Measurements from ENCODE around the gene ATP10A. TPM values are rescaled to one million over a fixed set of nuclear protein-coding genes. Genes with fewer than 3 reads are reported as not detected.

Gene ATP10A
- total RNA-seq, 1 experiment from 2014 or later, result not detected

GRCh38 chr15:25890529-25890928 is 27.4 kb upstream of the ATP10A start:
- POLR2A ChIA-PET, result no interaction called here
- no peaks in the 10 kb centered on the region for H3K4me1 Mint-ChIP-seq (ENCODE audit: insufficient read depth, unreplicated experiment)
- no peak overlapping the region for H3K4me3 Mint-ChIP-seq (ENCODE audit: unreplicated experiment)
- no peak for TF ChIP-seq CTCF (IDR thresholded peaks at IDR 0.05; ENCODE audit: unreplicated experiment)
- DNase-seq (ENCODE audit: unreplicated experiment), result no peak
- peaks cover 50% of the 10 kb centered on the region for H3K9me3 Mint-ChIP-seq (ENCODE audit: unreplicated experiment)
- no peak overlapping the region for H3K27ac Mint-ChIP-seq (ENCODE audit: low read depth, unreplicated experiment)
- CTCF ChIA-PET, result no interaction called here
- no peaks in the 10 kb centered on the region for H3K36me3 Mint-ChIP-seq (ENCODE audit: insufficient read depth, unreplicated experiment)
- BruUV-seq (replicated peaks), result no TSS peak
- intact Hi-C loops (cut with micrococcal nuclease), result no loop called here
- no peaks in the 10 kb centered on the region for H3K27me3 Mint-ChIP-seq (ENCODE audit: insufficient read depth, unreplicated experiment)

GRCh38 chr15:25887870-25888269 is 24.7 kb upstream of the ATP10A start:
- H3K27ac Mint-ChIP-seq (ENCODE audit: low read depth, unreplicated experiment), result no peak overlapping the region
- no peak for DNase-seq (ENCODE audit: unreplicated experiment)
- no peaks in the 10 kb centered on the region for H3K4me1 Mint-ChIP-seq (ENCODE audit: insufficient read depth, unreplicated experiment)
- no peaks in the 10 kb centered on the region for H3K27me3 Mint-ChIP-seq (ENCODE audit: insufficient read depth, unreplicated experiment)
- BruUV-seq (replicated peaks), result no TSS peak
- no peaks in the 10 kb centered on the region for H3K36me3 Mint-ChIP-seq (ENCODE audit: insufficient read depth, unreplicated experiment)
- ChIA-PET POLR2A (no interaction called here), CTCF (no interaction called here)
- no peak for TF ChIP-seq CTCF (IDR thresholded peaks at IDR 0.05; ENCODE audit: unreplicated experiment)
- intact Hi-C loops (cut with micrococcal nuclease), result no loop called here
- H3K9me3 Mint-ChIP-seq (ENCODE audit: unreplicated experiment), result peaks cover 67% of the 10 kb centered on the region
- H3K4me3 Mint-ChIP-seq (ENCODE audit: unreplicated experiment), result no peak overlapping the region

GRCh38 chr15:25886498-25887140 is 23.5 kb upstream of the ATP10A start:
- H3K9me3 Mint-ChIP-seq (ENCODE audit: unreplicated experiment), result peaks cover 62% of the 10 kb centered on the region
- POLR2A ChIA-PET, result no interaction called here

GRCh38 chr15:25884370-25884769 is 21.2 kb upstream of the ATP10A start:
- Mint-ChIP-seq H3K36me3 (ENCODE audit: insufficient read depth, unreplicated experiment) (no peaks in the 10 kb centered on the region), H3K4me3 (ENCODE audit: unreplicated experiment) (no peak overlapping the region), H3K27me3 (ENCODE audit: insufficient read depth, unreplicated experiment) (no peaks in the 10 kb centered on the region), H3K4me1 (ENCODE audit: insufficient read depth, unreplicated experiment) (no peaks in the 10 kb centered on the region), H3K27ac (ENCODE audit: low read depth, unreplicated experiment) (no peak overlapping the region), H3K9me3 (ENCODE audit: unreplicated experiment) (peaks cover 53% of the 10 kb centered on the region)
- no peak for TF ChIP-seq CTCF (IDR thresholded peaks at IDR 0.05; ENCODE audit: unreplicated experiment)
- DNase-seq (ENCODE audit: unreplicated experiment), result no peak
- no TSS peak for BruUV-seq (replicated peaks)
- intact Hi-C loops (cut with micrococcal nuclease), result no loop called here
- ChIA-PET POLR2A (no interaction called here), CTCF (no interaction called here)

More at GRCh38 chr15:25886498-25887140, 23.5 kb upstream of the ATP10A start:
- CTCF ChIA-PET, result interaction anchor here (0.6 kb wide), 1 partner anchor 54 kb away, joined by 3 read pairs; no protein-coding TSS in a partner anchor
- no peak overlapping the region for H3K27ac Mint-ChIP-seq (ENCODE audit: low read depth, unreplicated experiment)
- intact Hi-C loops (cut with micrococcal nuclease), result no loop called here
- no peak for TF ChIP-seq CTCF (IDR thresholded peaks at IDR 0.05; ENCODE audit: unreplicated experiment)
- no peaks in the 10 kb centered on the region for H3K27me3 Mint-ChIP-seq (ENCODE audit: insufficient read depth, unreplicated experiment)
- no peak overlapping the region for H3K4me3 Mint-ChIP-seq (ENCODE audit: unreplicated experiment)
- no peak for DNase-seq (ENCODE audit: unreplicated experiment)
- no peaks in the 10 kb centered on the region for H3K4me1 Mint-ChIP-seq (ENCODE audit: insufficient read depth, unreplicated experiment)
- no peaks in the 10 kb centered on the region for H3K36me3 Mint-ChIP-seq (ENCODE audit: insufficient read depth, unreplicated experiment)
- no TSS peak for BruUV-seq (replicated peaks)
